Inflammatory macrophage treated with lipopolysaccharide for 1 hour (primary cell): ENCODE results near the gene POMGNT1.

ENCODE experiments used
- DNase-seq, 2 donors: peaks; one replicate each; pipeline ENCODE4 v3.0.0-alpha.2; 2020 to 2022

The POMGNT1 gene

GRCh38 chr1:46152016-46152415 is 46.2 kb downstream of the POMGNT1 start:
- peak in 1 of 2 donors; percentile 30 for DNase-seq

GRCh38 chr1:46150085-46150484 is 48.1 kb downstream of the POMGNT1 start:
- DNase-seq: no peak

- DNase-seq: peak in 1 of 2 donors; percentile 18
These were observed 49.9 kb downstream of the POMGNT1 start for GRCh38 chr1:46148318-46148717.
